ENCODE measurements around the gene FZR1. TPM values are rescaled to one million over a fixed set of nuclear protein-coding genes. Genes with fewer than 3 reads are reported as not detected.

The FZR1 gene
- total RNA-seq, 4 donors from 2014 or later: 15.9 to 32.0 (median 21.0) TPM

- H3K9me3 ChIP-seq: no peaks in the 10 kb centered on the region
- ATAC-seq (no peak), DNase-seq (no peak)
- no peak overlapping the region for H3K4me3 ChIP-seq
- intact Hi-C loops (cut with DNase I; ENCODE audit: low total_unique reads) (no loop called here), in situ Hi-C loops (cut with MboI; ENCODE audit: low sequenced_read_pairs in 4 of 4) (no loop called here)
- no peak for TF ChIP-seq CTCF (IDR thresholded peaks at IDR 0.05 in 4 of 5, conservative IDR thresholded peaks at IDR 0.05 in 1 of 5)
- H3K36me3 ChIP-seq: peaks cover 0 to 13% of the 10 kb centered on the region in 2 donors
- no peak overlapping the region for H3K27ac ChIP-seq
- H3K27me3 ChIP-seq: no peaks in the 10 kb centered on the region
- H3K4me1 ChIP-seq: peaks cover 10% of the 10 kb centered on the region in 2 donors
These were observed 12.5 kb downstream of the FZR1 start for GRCh38 chr19:3518659-3519058.

- H3K36me3 ChIP-seq: peaks cover 0 to 17% of the 10 kb centered on the region in 2 donors
- no peaks in the 10 kb centered on the region for H3K27me3 ChIP-seq
- in situ Hi-C loops (cut with MboI; ENCODE audit: low sequenced_read_pairs in 4 of 4): no loop called here
- no peak overlapping the region for H3K27ac ChIP-seq
- ATAC-seq (no peak), DNase-seq (no peak)
- TF ChIP-seq CTCF (IDR thresholded peaks at IDR 0.05 in 4 of 5, conservative IDR thresholded peaks at IDR 0.05 in 1 of 5) (no peak), POLR2A (IDR thresholded peaks at IDR 0.05) (no peak)
- intact Hi-C loops (cut with DNase I; ENCODE audit: low total_unique reads): no loop called here
- H3K4me1 ChIP-seq: peaks cover 10% of the 10 kb centered on the region in 2 donors
- H3K9me3 ChIP-seq: no peaks in the 10 kb centered on the region
- H3K4me3 ChIP-seq: no peak overlapping the region
These were observed 13.0 kb downstream of the FZR1 start for GRCh38 chr19:3519126-3519525.

- ATAC-seq (no peak), DNase-seq (no peak)
- in situ Hi-C loops (cut with MboI; ENCODE audit: low sequenced_read_pairs in 4 of 4): no loop called here
- TF ChIP-seq POLR2A (IDR thresholded peaks at IDR 0.05) (no peak), CTCF (IDR thresholded peaks at IDR 0.05 in 4 of 5, conservative IDR thresholded peaks at IDR 0.05 in 1 of 5) (no peak)
- intact Hi-C loops (cut with DNase I; ENCODE audit: low total_unique reads): no loop called here
- Histone ChIP-seq H3K9me3 (no peaks in the 10 kb centered on the region), H3K27ac (no peak overlapping the region), H3K4me3 (no peak overlapping the region), H3K4me1 (peaks cover 10% of the 10 kb centered on the region in 2 donors), H3K27me3 (no peaks in the 10 kb centered on the region), H3K36me3 (peaks cover 0 to 26% of the 10 kb centered on the region in 2 donors)
These were observed 14.3 kb downstream of the FZR1 start for GRCh38 chr19:3520166-3521103.

GRCh38 chr19:3521104-3521445 lies 15.0 kb downstream of the FZR1 start:
- in situ Hi-C loops (cut with MboI; ENCODE audit: low sequenced_read_pairs in 4 of 4) (no loop called here), intact Hi-C loops (cut with DNase I; ENCODE audit: low total_unique reads) (no loop called here)
- H3K27me3 ChIP-seq: no peaks in the 10 kb centered on the region
- H3K27ac ChIP-seq: no peak overlapping the region
- ATAC-seq: no peak
- TF ChIP-seq POLR2A (IDR thresholded peaks at IDR 0.05) (no peak), CTCF (IDR thresholded peaks at IDR 0.05 in 4 of 5, conservative IDR thresholded peaks at IDR 0.05 in 1 of 5) (no peak)
- H3K9me3 ChIP-seq: no peaks in the 10 kb centered on the region
- H3K4me3 ChIP-seq: no peak overlapping the region
- peaks cover 7 to 9% of the 10 kb centered on the region in 2 donors for H3K4me1 ChIP-seq
- no peak for DNase-seq
- H3K36me3 ChIP-seq: peaks cover 0 to 31% of the 10 kb centered on the region in 2 donors

Measured in gastrocnemius medialis (tissue), 4 donors.